ENCODE measurements around the gene CHGA.

Gene CHGA

DNA sequence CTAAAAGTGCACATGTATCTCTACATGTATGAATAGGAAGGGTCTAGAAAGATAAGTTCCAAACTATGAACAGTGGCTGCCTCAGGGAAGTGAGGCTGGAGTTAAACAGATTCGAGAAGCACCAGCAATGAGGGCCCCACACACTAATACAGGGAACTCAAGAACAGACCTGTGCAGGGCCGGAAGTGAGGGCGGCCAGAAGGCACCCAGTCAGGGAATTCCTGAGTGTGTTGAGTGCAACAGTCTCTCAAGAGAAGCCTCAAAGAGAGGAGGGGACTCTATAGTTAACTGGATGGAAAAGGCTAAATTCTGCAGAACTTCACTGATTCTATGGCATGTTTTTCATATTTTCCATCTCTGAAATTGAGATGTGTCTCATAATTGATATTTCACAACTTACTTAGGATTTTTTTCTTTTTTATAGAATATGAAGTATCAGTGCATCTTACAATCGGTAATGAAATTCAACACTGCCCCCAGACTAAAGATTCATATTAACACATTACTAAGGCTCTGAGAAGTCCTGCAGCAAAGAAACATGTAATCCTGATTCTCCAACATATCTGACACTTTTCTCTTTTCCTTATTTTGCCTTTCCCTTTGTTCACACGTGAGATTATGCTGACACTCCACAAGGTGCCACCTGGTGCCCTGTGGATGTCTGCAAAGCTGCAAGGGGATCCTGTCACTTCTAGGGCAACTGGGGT lies 61.3 kb downstream of the CHGA start:
- DNase-seq, result no peak
